GM10248 (cell line): Measurements from ENCODE around the gene DCAF17.
A peak's percentile ranks its signal among the peaks of the same experiment; 100 is the strongest.

ENCODE experiments used
- CTCF ChIA-PET: fragments of 300-600 bp; sonication (Branson Sonifier 250); formaldehyde crosslinking; extraction: SDS; loops from one replicate; lab custom pipeline; 2021; ENCODE audit warnings: antibody characterized with exemption; lab: Yijun Ruan, JAX
- POLR2A ChIA-PET: fragments of 350-650 bp; sonication (Branson Sonifier 250); formaldehyde crosslinking; extraction: SDS; loops from one replicate; lab custom pipeline; 2020; ENCODE audit warnings: antibody characterized with exemption; lab: Yijun Ruan, JAX
- DNase-seq: peaks from one replicate; pipeline ENCODE4 v3.0.0; 2012; ENCODE audit errors: extremely low spot score
- CTCF ChIP-seq: IDR thresholded peaks from 2 replicates; pipeline ENCODE4 v1.5.1; 2012; ENCODE audit warnings: mild to moderate bottlenecking, low read depth; ENCODE audit errors: extremely low read depth, missing control alignments, control extremely low read depth

DCAF17 gene

GRCh38 chr2:171430516-171431410, 3.3 kb upstream of the DCAF17 start:
- POLR2A ChIA-PET, result interaction anchor here (0.6 to 1.1 kb wide), 2 partner anchors 24 to 91 kb away, joined by 3 read pairs; partner anchors contain the start of gene CYBRD1

GRCh38 chr2:171431677-171432167, 2.3 kb upstream of the DCAF17 start:
- ChIA-PET POLR2A (interaction anchor here (0.6 to 1.1 kb wide), 3 partner anchors 90 to 453 kb away, joined by 3 read pairs; partner anchors contain the start of gene CYBRD1), CTCF (interaction anchor here (1.0 to 6.1 kb wide), 11 partner anchors 10 to 459 kb away, joined by 3 to 73 read pairs (median 4); no protein-coding TSS in a partner anchor)
- no peak for TF ChIP-seq CTCF
- no peak for DNase-seq

More at GRCh38 chr2:171430516-171431410, 3.3 kb upstream of the DCAF17 start:
- CTCF ChIA-PET, result interaction anchor here (1.0 to 6.1 kb wide), 10 partner anchors 11 to 458 kb away, joined by 3 to 73 read pairs (median 4); no protein-coding TSS in a partner anchor
- no peak for TF ChIP-seq CTCF
- no peak for DNase-seq

- no peak for DNase-seq
- no peak for TF ChIP-seq CTCF
- CTCF ChIA-PET, result interaction anchor here (1.0 to 6.1 kb wide), 9 partner anchors 13 to 459 kb away, joined by 3 to 73 read pairs (median 5); no protein-coding TSS in a partner anchor
- POLR2A ChIA-PET, result interaction anchor here (0.6 to 2.0 kb wide), 2 partner anchors 13 to 454 kb away, joined by 3 to 6 read pairs; no protein-coding TSS in a partner anchor
Observed at GRCh38 chr2:171432206-171432968, 1.6 kb upstream of the DCAF17 start.

GRCh38 chr2:171432969-171433762, 860 bp upstream of the DCAF17 start:
- peak; percentile 52 for DNase-seq
- POLR2A ChIA-PET, result interaction anchor here (0.6 to 2.0 kb wide), 5 partner anchors 14 to 466 kb away, joined by 3 to 7 read pairs (median 6); no protein-coding TSS in a partner anchor
- CTCF ChIA-PET, result interaction anchor here (0.8 to 6.1 kb wide), 11 partner anchors 14 to 503 kb away, joined by 3 to 73 read pairs (median 3); no protein-coding TSS in a partner anchor
- no peak for TF ChIP-seq CTCF

GRCh38 chr2:171433763-171434012, 338 bp upstream of the DCAF17 start, which contains the start of gene METTL8:
TSS of gene METTL8 (minus strand) at chr2:171433990. CDS start at chr2:171392185, 41,805 bp downstream.
- ChIA-PET CTCF (interaction anchor here (0.7 to 6.1 kb wide), 12 partner anchors 12 to 504 kb away, joined by 3 to 73 read pairs (median 4); no protein-coding TSS in a partner anchor), POLR2A (interaction anchor here (0.6 to 2.0 kb wide), 6 partner anchors 14 to 466 kb away, joined by 3 to 7 read pairs (median 6); no protein-coding TSS in a partner anchor)
- DNase-seq, result no peak
- peak; percentile 58 for TF ChIP-seq CTCF
